Skeletal muscle satellite cell (primary cell): ENCODE measurements around the gene MRM3.
"Not testable (repeated sequence)": the region's sequence is repeated elsewhere in the genome, so short reads cannot be mapped to it uniquely, and the experiment has no call there.

Source experiments
- H3K27me3 ChIP-seq: 2 replicates; pipeline ENCODE4 v1.7.0; 2013; ENCODE audit warnings: low read length; ENCODE audit not compliant: control insufficient read depth, insufficient read depth
- H3K36me3 ChIP-seq: 2 replicates; pipeline ENCODE4 v1.7.0; 2013; ENCODE audit warnings: mild to moderate bottlenecking, control low read depth, low read length; ENCODE audit not compliant: insufficient read depth
- H3K4me1 ChIP-seq: 2 replicates; pipeline ENCODE4 v1.7.0; 2013; ENCODE audit warnings: low read length; ENCODE audit not compliant: control insufficient read depth, insufficient read depth
- H3K4me2 ChIP-seq: 2 replicates; pipeline ENCODE4 v1.7.0; 2013; ENCODE audit warnings: mild to moderate bottlenecking, low read length
- H3K4me3 ChIP-seq: 2 replicates; pipeline ENCODE4 v1.7.0; 2013; ENCODE audit warnings: low read length
- H3K9ac ChIP-seq: 2 replicates; pipeline ENCODE4 v1.7.0; 2013; ENCODE audit warnings: mild to moderate bottlenecking, low read depth, low read length, moderate library complexity
- H3K9me3 ChIP-seq: replicated peaks from 2 replicates; pipeline ENCODE4 v1.7.0; 2013; ENCODE audit warnings: mild to moderate bottlenecking, control low read depth, low read length

MRM3 gene

DNA sequence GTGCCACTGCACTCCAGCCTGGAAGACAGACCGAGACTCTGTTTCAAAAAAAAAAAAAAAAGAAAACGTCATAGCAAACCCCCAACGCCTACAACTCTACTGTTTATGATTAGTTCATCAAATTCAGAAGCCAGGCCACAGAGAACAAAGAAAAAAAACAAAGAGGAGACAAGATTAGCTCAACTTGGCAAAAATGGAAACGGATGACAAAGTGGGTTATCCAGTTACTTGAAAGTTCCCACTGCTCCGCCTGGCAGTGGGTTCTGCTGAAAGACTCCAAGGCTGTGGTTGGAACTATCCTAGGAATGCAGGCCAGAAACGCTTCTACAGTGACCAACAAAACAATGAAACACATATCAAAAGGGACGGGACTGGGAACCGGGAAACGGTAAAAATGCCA, 53.1 kb downstream of the MRM3 start:
- Histone ChIP-seq H3K4me3 (no peak overlapping the region), H3K36me3 (no peaks in the 10 kb centered on the region), H3K9ac (peak overlapping the region; percentile 30), H3K27me3 (no peaks in the 10 kb centered on the region), H3K4me2 (peak overlapping the region; percentile 57), H3K4me1 (peaks cover 3% of the 10 kb centered on the region), H3K9me3 (no peaks in the 10 kb centered on the region)

DNA sequence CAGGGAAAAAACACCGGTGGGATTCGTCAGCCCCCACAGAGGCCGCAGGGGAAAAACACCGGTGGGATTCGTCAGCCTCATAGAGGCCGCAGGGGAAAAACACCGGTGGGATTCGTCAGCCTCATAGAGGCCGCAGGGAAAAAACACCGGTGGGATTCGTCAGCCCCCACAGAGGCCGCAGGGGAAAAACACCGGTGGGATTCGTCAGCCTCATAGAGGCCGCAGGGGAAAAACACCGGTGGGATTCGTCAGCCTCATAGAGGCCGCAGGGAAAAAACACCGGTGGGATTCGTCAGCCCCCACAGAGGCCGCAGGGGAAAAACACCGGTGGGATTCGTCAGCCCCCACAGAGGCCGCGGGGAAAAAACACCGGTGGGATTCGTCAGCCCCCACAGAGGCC, 53.6 kb downstream of the MRM3 start:
- not testable (repeated sequence) for H3K36me3 ChIP-seq, H3K9me3 ChIP-seq, H3K4me1 ChIP-seq, H3K4me3 ChIP-seq, H3K27me3 ChIP-seq
- Histone ChIP-seq H3K4me2 (peak overlapping the region; percentile 57), H3K9ac (peak overlapping the region; percentile 30)

DNA sequence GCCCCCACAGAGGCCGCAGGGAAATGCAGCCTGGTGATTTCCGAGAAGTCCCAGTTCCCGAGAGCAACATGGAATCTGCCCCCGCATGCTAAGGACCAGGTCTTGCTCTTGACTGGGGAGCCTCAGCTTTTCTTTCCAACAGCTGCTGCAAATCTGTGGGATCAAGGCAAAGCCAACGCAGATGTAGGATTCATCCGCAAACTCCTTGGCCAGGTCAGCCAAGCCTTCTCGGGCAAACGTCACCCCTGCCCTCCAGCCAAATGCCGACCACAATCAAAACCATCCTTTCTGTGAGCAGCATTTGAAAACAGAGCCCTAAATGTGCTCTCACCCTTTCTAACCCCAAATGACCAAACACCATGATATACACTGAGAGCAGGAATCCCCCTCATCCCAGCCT, 54.0 kb downstream of the MRM3 start:
- Histone ChIP-seq H3K9me3 (no peaks in the 10 kb centered on the region), H3K4me2 (no peak overlapping the region), H3K36me3 (no peaks in the 10 kb centered on the region), H3K27me3 (no peaks in the 10 kb centered on the region), H3K4me1 (peaks cover 3% of the 10 kb centered on the region), H3K9ac (no peak overlapping the region), H3K4me3 (no peak overlapping the region)

DNA sequence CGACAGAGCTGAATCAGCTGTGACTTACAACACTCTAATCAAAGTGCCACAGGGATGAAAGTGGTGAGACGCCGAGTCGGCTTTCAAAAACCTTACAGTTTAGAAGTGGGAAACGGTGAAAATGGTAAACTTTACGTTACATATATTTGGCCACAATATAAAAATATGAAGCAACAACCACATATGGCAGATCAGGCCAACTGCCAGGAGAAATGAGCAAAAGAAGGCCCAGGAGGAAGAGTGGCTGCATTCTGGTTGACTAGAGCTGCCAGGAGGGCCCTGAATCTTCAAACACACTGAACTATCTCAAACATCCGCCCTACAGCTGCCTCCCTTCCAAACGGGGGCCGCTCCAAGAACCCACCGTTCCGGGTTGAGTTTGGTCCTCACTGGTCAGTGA, 56.3 kb downstream of the MRM3 start:
- Histone ChIP-seq H3K36me3 (no peaks in the 10 kb centered on the region), H3K4me2 (no peak overlapping the region), H3K27me3 (peaks cover 4% of the 10 kb centered on the region), H3K9ac (no peak overlapping the region), H3K4me1 (peaks cover 3% of the 10 kb centered on the region), H3K9me3 (no peaks in the 10 kb centered on the region), H3K4me3 (no peak overlapping the region)

DNA sequence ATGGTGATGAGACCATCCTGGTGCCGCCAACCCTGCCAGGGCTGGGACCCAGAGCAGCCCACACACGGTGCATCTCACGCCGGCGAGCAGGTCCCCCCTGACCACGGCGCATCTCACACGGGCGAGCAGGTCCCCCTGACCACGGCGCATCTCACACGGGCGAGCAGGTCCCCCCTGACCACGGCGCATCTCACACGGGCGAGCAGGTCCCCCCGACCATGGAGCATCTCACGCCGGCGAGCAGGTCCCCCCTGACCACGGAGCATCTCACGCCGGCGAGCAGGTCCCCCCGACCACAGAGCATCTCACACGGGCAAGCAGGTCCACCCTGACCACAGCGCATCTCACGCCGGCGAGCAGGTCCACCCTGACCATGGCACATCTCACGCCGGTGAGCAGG, 59.2 kb downstream of the MRM3 start:
- H3K9me3 ChIP-seq, result no peaks in the 10 kb centered on the region
- H3K4me2 ChIP-seq, result no peak overlapping the region
- peaks cover 13% of the 10 kb centered on the region for H3K27me3 ChIP-seq
- H3K9ac ChIP-seq, result no peak overlapping the region
- H3K36me3 ChIP-seq, result no peaks in the 10 kb centered on the region
- H3K4me1 ChIP-seq, result no peaks in the 10 kb centered on the region
- no peak overlapping the region for H3K4me3 ChIP-seq
